PC-9 (cell line): Measurements from ENCODE around the gene SMIM21.

Experiments used
- EZH2 ChIP-seq: fragments of 200-600 bp; sonication (generic); IDR thresholded peaks from 2 replicates; pipeline ENCODE4 v1.8.0; 2017; ENCODE audit warnings: antibody characterized with exemption, low read depth
- TF ChIP-seq, protein P1 (sequence below): fragments of 200-600 bp; sonication (generic); conservative IDR thresholded peaks from 2 replicates; pipeline ENCODE4 v1.6.1; 2017; ENCODE audit warnings: mixed run types, antibody characterized with exemption, mild to moderate bottlenecking, moderate library complexity

DNA sequence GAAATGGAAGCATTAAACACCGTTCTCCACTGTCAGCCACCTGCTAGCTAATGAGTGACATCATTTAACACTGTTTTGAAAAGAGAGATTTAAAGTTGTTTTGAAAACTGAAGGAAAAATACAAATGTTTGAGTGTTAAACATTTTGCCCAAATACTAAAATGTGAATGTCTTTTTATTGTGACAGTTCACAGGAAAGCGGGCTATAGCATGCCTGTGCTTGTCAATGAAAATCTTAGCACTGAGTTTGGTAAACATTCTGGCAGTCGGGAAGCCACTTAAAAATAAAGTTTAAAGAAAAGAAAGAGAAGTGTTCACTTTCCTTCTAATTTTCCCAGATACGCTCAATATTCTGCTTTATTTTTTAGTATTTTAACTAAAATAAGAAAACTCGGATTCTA, 40.3 kb upstream of the SMIM21 start:
- TF ChIP-seq, protein P1, sequence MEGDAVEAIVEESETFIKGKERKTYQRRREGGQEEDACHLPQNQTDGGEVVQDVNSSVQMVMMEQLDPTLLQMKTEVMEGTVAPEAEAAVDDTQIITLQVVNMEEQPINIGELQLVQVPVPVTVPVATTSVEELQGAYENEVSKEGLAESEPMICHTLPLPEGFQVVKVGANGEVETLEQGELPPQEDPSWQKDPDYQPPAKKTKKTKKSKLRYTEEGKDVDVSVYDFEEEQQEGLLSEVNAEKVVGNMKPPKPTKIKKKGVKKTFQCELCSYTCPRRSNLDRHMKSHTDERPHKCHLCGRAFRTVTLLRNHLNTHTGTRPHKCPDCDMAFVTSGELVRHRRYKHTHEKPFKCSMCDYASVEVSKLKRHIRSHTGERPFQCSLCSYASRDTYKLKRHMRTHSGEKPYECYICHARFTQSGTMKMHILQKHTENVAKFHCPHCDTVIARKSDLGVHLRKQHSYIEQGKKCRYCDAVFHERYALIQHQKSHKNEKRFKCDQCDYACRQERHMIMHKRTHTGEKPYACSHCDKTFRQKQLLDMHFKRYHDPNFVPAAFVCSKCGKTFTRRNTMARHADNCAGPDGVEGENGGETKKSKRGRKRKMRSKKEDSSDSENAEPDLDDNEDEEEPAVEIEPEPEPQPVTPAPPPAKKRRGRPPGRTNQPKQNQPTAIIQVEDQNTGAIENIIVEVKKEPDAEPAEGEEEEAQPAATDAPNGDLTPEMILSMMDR: no peak
- TF ChIP-seq EZH2: no peak
